GM18951 (cell line): ENCODE results near the gene APOC4.
A peak's percentile ranks its signal among the peaks of the same experiment; 100 is the strongest.

Experiments
- POLR2A ChIP-seq: IDR thresholded peaks from 4 replicates; pipeline ENCODE4 v1.6.1; 2011; ENCODE audit warnings: mild to moderate bottlenecking; ENCODE audit not compliant: insufficient read length, insufficient read depth; ENCODE audit errors: extremely low read depth
- in situ Hi-C: fragments of 300-500 bp; cut with MboI; formaldehyde crosslinking; loops from one replicate; pipeline ENCODE4 v1.12.0; 2022; ENCODE audit warnings: low sequenced_read_pairs, mixed read lengths, inconsistent platforms; ENCODE audit not compliant: unreplicated experiment

The APOC4 gene

GRCh38 chr19:44931541-44931940 lies 10.5 kb upstream of the APOC4 start:
- in situ Hi-C loops: no loop called here
- no peak for TF ChIP-seq POLR2A

GRCh38 chr19:44939668-44940067 lies 2.4 kb upstream of the APOC4 start:
- in situ Hi-C loops: no loop called here

GRCh38 chr19:44943801-44944249 lies 1.8 kb downstream of the APOC4 start:
- in situ Hi-C loops: no loop called here
- TF ChIP-seq POLR2A: no peak

More at GRCh38 chr19:44939668-44940067, 2.4 kb upstream of the APOC4 start:
- no peak for TF ChIP-seq POLR2A

GRCh38 chr19:44947041-44947581 lies 5.1 kb downstream of the APOC4 start:
- TF ChIP-seq POLR2A: no peak
- in situ Hi-C loops: no loop called here

GRCh38 chr19:44948237-44948636 lies 6.2 kb downstream of the APOC4 start:
- in situ Hi-C loops: no loop called here
- TF ChIP-seq POLR2A: no peak

GRCh38 chr19:44948763-44949374 lies 6.8 kb downstream of the APOC4 start:
- in situ Hi-C loops: no loop called here

GRCh38 chr19:44949550-44949949 lies 7.5 kb downstream of the APOC4 start:
- no peak for TF ChIP-seq POLR2A
- in situ Hi-C loops: no loop called here

More at GRCh38 chr19:44948763-44949374, 6.8 kb downstream of the APOC4 start:
- TF ChIP-seq POLR2A: no peak

GRCh38 chr19:44951179-44952159 lies 9.4 kb downstream of the APOC4 start:
- TF ChIP-seq POLR2A: no peak
- in situ Hi-C loops: no loop called here

GRCh38 chr19:44954278-44954648 lies 12.2 kb downstream of the APOC4 start:
- no peak for TF ChIP-seq POLR2A
- in situ Hi-C loops: no loop called here

- peak; percentile 93 for TF ChIP-seq POLR2A
- in situ Hi-C loops: no loop called here
Measured at GRCh38 chr19:44954649-44955504, 12.8 kb downstream of the APOC4 start, which contains the start of gene CLPTM1. Gene CLPTM1 (plus strand): TSS chr19:44955380. CDS start chr19:44955396, 16 bp downstream.

GRCh38 chr19:44955505-44956439 lies 13.7 kb downstream of the APOC4 start:
- no peak for TF ChIP-seq POLR2A

GRCh38 chr19:44957526-44957925 lies 15.5 kb downstream of the APOC4 start:
- TF ChIP-seq POLR2A: no peak
- in situ Hi-C loops: no loop called here

More at GRCh38 chr19:44955505-44956439, 13.7 kb downstream of the APOC4 start:
- in situ Hi-C loops: no loop called here
